Stimulated activated CD4-positive, alpha-beta T cell treated with anti-CD3 and anti-CD28 coated beads, TNF-alpha, amount 100 ng/mL, for 24 hours (primary cell): ENCODE results near the gene SRGAP1.
"Not testable (repeated sequence)": the region's sequence is repeated elsewhere in the genome, so short reads cannot be mapped to it uniquely, and the experiment has no call there.

Experiments used
- DNase-seq, 3 experiments: peaks; one replicate each; pipeline ENCODE4 v3.0.0-alpha.2; 2020; ENCODE audit warnings: low read depth in 3 of 3

Gene SRGAP1

DNA sequence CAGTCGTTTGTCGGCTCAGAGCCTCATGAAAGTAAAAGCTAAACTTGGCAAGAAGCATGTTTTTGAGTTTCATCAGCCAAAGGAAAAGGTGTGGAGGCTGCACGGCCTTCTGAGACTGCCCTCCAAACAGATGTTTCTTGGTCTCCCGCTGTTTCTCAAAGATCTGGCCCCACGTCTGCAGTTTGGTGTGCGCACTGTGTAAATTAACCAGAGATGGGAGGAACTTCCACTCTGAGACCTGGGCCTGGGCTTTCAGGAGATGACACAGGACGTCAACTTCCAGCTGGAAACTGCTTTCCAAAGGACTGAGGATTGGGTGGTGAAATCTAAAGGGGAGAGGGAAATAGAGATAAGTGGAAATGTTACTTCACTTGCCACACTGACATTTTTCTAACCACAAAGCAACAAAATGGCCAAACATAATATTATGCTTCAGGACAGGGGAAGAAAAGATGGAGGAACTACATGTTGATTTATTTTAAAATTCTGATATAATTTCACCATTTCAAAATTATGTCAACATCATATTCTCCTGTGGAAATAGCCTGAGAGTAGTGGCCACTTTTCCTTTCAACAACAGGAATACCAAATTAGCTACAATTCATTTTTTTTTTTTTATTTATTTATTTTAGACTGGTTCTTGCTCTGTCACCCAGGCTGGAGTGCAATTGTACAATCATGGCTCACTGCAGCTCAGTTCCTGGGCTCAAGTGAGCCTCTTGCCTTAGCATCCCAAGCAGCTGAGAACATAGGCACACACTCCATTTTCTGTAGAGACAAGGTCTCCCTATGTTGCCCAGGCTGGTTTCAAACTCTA lies 350.0 kb downstream of the SRGAP1 start:
- no peak for DNase-seq

- DNase-seq: not testable (repeated sequence)
Observed at GRCh38 chr12:64195841-64196240, 351.3 kb downstream of the SRGAP1 start.

DNA sequence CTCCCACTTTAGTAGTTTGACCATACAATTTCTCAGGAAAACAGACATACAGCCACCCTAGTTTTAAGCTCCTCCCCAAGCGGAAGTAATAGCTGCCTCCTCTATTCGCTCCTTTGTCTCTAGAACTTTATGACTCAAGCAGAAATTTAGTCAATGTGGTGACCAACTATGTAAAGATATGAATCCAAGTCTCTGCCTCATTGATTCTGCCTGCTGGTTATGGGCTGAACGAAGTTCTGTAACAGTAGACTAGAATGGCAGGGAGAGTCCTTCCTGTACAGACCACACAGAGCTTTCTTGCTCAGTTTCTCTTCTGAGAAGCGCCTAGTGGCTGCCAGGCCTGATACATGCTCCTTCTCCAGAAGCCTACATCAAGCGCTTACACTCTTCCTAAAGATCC lies 358.5 kb downstream of the SRGAP1 start:
- no peak for DNase-seq

- no peak for DNase-seq
Observed at GRCh38 chr12:64203775-64204174, 359.3 kb downstream of the SRGAP1 start.

GRCh38 chr12:64205542-64205941 lies 361.0 kb downstream of the SRGAP1 start:
- DNase-seq: no peak

DNA sequence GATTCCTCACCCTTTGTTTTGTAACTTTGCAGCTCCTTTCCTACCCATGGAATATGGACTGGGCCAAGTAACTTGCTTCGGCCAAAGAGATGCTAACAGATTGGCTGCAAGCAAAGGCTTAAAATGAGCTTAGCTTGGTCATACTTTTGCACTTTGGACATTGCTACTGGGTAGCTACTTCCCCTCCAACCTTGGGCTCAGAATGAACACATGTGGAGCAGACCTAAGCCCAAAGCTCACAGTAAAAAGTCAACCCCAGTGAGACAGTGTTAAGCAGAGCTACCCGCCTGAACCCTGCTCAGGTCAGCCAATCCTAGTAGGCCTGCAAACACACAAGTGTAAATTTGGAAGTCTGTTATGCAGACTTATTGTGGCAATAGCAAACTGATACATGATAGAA lies 363.0 kb downstream of the SRGAP1 start:
- no peak for DNase-seq
